ENCODE measurements around the gene PSMD2. TPM values are rescaled to one million over a fixed set of nuclear protein-coding genes. Genes with fewer than 3 reads are reported as not detected.

Gene PSMD2
- total and polyA plus RNA-seq, 4 donors = 78.7 to 222 (median 166) TPM

DNA sequence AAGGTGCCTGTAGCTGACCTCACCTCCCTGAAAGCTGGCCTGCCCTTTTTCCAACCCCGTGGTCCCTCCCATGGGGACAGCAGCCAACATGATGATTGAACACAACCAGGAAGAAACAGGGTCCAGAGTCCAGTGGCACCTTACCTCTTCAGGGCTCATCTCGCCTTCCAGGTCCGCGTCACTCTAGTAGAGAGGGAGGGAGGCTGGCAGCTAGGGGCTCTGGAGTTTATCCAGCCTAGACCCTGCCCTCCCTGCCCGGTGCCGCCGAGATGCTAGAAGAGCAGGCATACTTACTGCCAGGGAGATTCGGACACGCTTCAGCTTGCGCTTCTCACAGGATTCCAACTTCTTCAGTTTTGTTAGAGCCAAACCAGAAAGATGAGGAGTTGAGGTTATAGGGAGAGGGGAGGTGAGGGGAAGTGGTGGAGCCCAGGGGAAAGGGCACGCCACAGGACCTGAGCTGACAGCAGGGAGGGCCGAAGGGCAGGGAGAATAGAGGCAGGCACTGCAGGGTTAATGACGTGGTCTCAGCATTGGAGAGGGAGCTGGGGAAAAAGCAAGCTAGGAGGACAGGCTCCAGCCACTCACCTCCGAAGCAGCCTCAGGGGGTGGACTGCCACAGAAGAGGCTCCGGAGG lies 53.2 kb downstream of the PSMD2 start:
- Histone ChIP-seq H3K9ac (ENCODE audit: insufficient read depth in 1 of 2, low read length in 2 of 2) (no peak overlapping the region), H3K27ac (ENCODE audit: low read depth in 1 of 2, low read length in 1 of 2) (no peak overlapping the region), H3K4me1 (ENCODE audit: control insufficient read depth in 5 of 5, insufficient read depth in 5 of 5, low read length in 5 of 5) (peaks cover 0 to 24% (median 2%) of the 10 kb centered on the region in 5 donors), H3K9me3 (ENCODE audit: control insufficient read depth in 4 of 4, insufficient read depth in 3 of 4, low read length in 3 of 4) (no peaks in the 10 kb centered on the region), H3K27me3 (ENCODE audit: control insufficient read depth in 3 of 3, insufficient read depth in 3 of 3, low read length in 2 of 3) (no peaks in the 10 kb centered on the region), H3K4me3 (no peak overlapping the region), H3K36me3 (ENCODE audit: control insufficient read depth in 4 of 4, insufficient read depth in 4 of 4, low read length in 4 of 4) (peaks cover 0 to 9% (median 4%) of the 10 kb centered on the region in 4 donors)
- ATAC-seq (ENCODE audit: insufficient read depth, low FRiP score) = no peak
- TF ChIP-seq, protein P1, sequence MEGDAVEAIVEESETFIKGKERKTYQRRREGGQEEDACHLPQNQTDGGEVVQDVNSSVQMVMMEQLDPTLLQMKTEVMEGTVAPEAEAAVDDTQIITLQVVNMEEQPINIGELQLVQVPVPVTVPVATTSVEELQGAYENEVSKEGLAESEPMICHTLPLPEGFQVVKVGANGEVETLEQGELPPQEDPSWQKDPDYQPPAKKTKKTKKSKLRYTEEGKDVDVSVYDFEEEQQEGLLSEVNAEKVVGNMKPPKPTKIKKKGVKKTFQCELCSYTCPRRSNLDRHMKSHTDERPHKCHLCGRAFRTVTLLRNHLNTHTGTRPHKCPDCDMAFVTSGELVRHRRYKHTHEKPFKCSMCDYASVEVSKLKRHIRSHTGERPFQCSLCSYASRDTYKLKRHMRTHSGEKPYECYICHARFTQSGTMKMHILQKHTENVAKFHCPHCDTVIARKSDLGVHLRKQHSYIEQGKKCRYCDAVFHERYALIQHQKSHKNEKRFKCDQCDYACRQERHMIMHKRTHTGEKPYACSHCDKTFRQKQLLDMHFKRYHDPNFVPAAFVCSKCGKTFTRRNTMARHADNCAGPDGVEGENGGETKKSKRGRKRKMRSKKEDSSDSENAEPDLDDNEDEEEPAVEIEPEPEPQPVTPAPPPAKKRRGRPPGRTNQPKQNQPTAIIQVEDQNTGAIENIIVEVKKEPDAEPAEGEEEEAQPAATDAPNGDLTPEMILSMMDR (IDR thresholded peaks at IDR 0.05; ENCODE audit: control extremely low read depth, extremely low read depth) = no peak
- whole genome bisulfite sequencing, 2 donors = 87 to 90% methylated on average over 15 of the region's 15 CpGs
- DNase-seq = no peak

DNA sequence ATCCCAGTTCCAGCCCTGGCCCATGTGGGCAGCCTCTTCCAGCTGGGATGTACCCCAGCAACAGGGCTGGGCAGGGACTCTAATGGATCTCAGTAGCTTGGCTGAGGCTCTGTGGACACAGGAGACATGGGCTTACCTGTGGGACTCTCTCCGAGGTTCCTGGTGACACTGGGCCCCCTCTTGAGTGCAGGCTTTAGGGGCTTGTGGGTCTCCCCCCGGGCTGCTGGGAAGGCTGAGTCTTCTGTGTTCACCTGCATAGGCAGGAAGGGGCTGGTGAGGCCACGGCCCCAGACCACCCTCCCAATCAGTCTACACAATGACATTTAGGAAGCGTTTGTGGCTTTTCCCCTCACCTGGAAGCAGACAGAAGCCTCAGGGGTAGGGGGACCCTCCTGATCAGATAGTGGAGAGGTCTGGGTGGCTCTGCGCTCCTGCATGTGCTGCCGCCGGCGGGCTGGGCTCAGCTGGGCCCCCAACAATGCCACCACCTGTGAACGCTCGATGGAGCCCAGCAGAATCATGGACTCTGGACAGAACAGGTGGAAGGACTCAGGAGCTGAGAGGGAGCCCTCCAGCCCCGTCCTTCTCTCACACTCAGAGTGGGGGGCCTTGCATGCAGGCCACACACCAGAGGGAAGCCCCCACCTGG lies 54.0 kb downstream of the PSMD2 start:
- Histone ChIP-seq H3K9ac (ENCODE audit: insufficient read depth in 1 of 2, low read length in 2 of 2) (no peak overlapping the region), H3K9me3 (ENCODE audit: control insufficient read depth in 4 of 4, insufficient read depth in 3 of 4, low read length in 3 of 4) (no peaks in the 10 kb centered on the region), H3K4me1 (ENCODE audit: control insufficient read depth in 5 of 5, insufficient read depth in 5 of 5, low read length in 5 of 5) (peaks cover 0 to 16% (median 2%) of the 10 kb centered on the region in 5 donors), H3K4me3 (no peak overlapping the region), H3K27me3 (ENCODE audit: control insufficient read depth in 3 of 3, insufficient read depth in 3 of 3, low read length in 2 of 3) (no peaks in the 10 kb centered on the region), H3K27ac (ENCODE audit: low read depth in 1 of 2, low read length in 1 of 2) (no peak overlapping the region), H3K36me3 (ENCODE audit: control insufficient read depth in 4 of 4, insufficient read depth in 4 of 4, low read length in 4 of 4) (peaks cover 0 to 9% (median 4%) of the 10 kb centered on the region in 4 donors)
- TF ChIP-seq, protein P1 (IDR thresholded peaks at IDR 0.05; ENCODE audit: control extremely low read depth, extremely low read depth) = no peak
- ATAC-seq (ENCODE audit: insufficient read depth, low FRiP score) = no peak
- 92 to 93% methylated on average over 11 of the region's 11 CpGs for WGBS, 2 donors
- DNase-seq = no peak

DNA sequence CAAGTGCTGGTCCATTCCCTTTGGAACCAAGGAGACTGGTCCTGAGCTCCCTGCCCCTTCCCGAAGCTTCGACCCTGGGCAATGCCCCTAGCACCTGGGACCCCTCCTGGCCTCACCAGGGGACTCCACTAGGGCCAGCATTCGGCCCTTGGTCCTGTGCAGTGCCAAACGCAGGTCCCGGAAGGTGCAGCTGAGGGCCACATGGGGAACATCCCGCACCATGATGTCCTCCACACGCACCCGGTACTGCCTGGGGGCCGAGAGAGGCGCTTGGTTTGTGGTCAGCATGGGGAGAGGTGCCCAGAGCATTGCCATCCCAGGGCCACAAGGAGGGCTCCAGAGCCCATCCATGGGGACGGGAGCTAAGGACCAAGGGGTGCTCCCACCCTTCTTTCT lies 54.5 kb downstream of the PSMD2 start:
- DNase-seq = no peak
- ATAC-seq (ENCODE audit: insufficient read depth, low FRiP score) = no peak
- H3K27me3 ChIP-seq (ENCODE audit: control insufficient read depth in 3 of 3, insufficient read depth in 3 of 3, low read length in 2 of 3) = no peaks in the 10 kb centered on the region
- H3K27ac ChIP-seq (ENCODE audit: low read depth in 1 of 2, low read length in 1 of 2) = no peak overlapping the region
- H3K4me1 ChIP-seq (ENCODE audit: control insufficient read depth in 5 of 5, insufficient read depth in 5 of 5, low read length in 5 of 5) = peaks cover 0 to 11% (median 0%) of the 10 kb centered on the region in 5 donors
- H3K9me3 ChIP-seq (ENCODE audit: control insufficient read depth in 4 of 4, insufficient read depth in 3 of 4, low read length in 3 of 4) = no peaks in the 10 kb centered on the region
- no peak overlapping the region for H3K9ac ChIP-seq (ENCODE audit: insufficient read depth in 1 of 2, low read length in 2 of 2)
- TF ChIP-seq, protein P1 (IDR thresholded peaks at IDR 0.05; ENCODE audit: control extremely low read depth, extremely low read depth) = no peak
- peaks cover 0 to 12% (median 7%) of the 10 kb centered on the region in 4 donors for H3K36me3 ChIP-seq (ENCODE audit: control insufficient read depth in 4 of 4, insufficient read depth in 4 of 4, low read length in 4 of 4)
- WGBS, 2 donors = 94 to 96% methylated on average over 11 of the region's 11 CpGs
- no peak overlapping the region for H3K4me3 ChIP-seq
